K562 (cell line): ENCODE measurements around the gene SYNE2. TPM values are rescaled to one million over a fixed set of nuclear protein-coding genes. Genes with fewer than 3 reads are reported as not detected.

Experiments used
- EP400 ChIP-seq: fragments of 450-650 bp; IDR thresholded peaks from 2 replicates; pipeline ENCODE4 v1.6.1; 2017; ENCODE audit warnings: antibody characterized with exemption, mild to moderate bottlenecking, moderate library complexity
- NCOA1 ChIP-seq: fragments of 450-650 bp; IDR thresholded peaks from 2 replicates; pipeline ENCODE4 v1.6.1; 2016; ENCODE audit warnings: low read depth
- PCBP2 ChIP-seq: fragments of 200-400 bp; formaldehyde crosslinking; IDR thresholded peaks from 2 replicates; pipeline ENCODE4 v1.6.1; 2018; ENCODE audit warnings: low read length, low read depth, mild to moderate bottlenecking, moderate library complexity; ENCODE audit not compliant: poor library complexity, severe bottlenecking
- SNIP1 ChIP-seq: fragments of 450-650 bp; IDR thresholded peaks from 2 replicates; pipeline ENCODE4 v1.7.1; 2017; ENCODE audit warnings: low read depth, mild to moderate bottlenecking
- polyA plus RNA-seq, 8 experiments: library from polyadenylated mRNA; depleted of rRNA in 4 of 8; stranded (reverse) in 5 of 8; unstranded in 3 of 8; fragments of >200 nt; fragmentation: Nextera tagmentation in 2 of 8; fragmentation: Illumina TruSeq in 1 of 8; extraction: Ambion mirVana in 2 of 8; extraction: Trizol in 1 of 8; gene quantifications; 2 replicates each; pipeline versions ENCODE4 v1.2.1 to v1.2.3, GENCODE V29; 2011 to 2014; ENCODE audit warnings: inconsistent platforms in 1 of 8, missing spikeins in 1 of 8
- total RNA-seq, 7 experiments: library from RNA; depleted of rRNA in 6 of 7; stranded (reverse); fragments of >200 nt in 6 of 7; fragmentation: Illumina TruSeq in 2 of 7; extraction: Trizol in 2 of 7; gene quantifications; 2 replicates each; pipeline versions ENCODE4 v1.2.1 to v1.2.3, GENCODE V29; 2011 to 2021; ENCODE audit warnings: low replicate concordance in 1 of 7
- TF ChIP-seq, protein P1 (sequence below): fragments of 450-650 bp; IDR thresholded peaks from 2 replicates; pipeline ENCODE4 v1.6.1; 2017; ENCODE audit warnings: antibody characterized with exemption, mild to moderate bottlenecking
- TF ChIP-seq, protein P2 (sequence below), 3 experiments: IDR thresholded peaks in 2 of 3; conservative IDR thresholded peaks in 1 of 3; 2 replicates each; pipeline ENCODE4 v1.5.1; 2011 to 2012; ENCODE audit warnings: low read length in 3 of 3, mild to moderate bottlenecking in 3 of 3, control low read depth in 2 of 3, improper control_type of control experiment in 1 of 3, inconsistent platforms in 1 of 3, low read depth in 1 of 3, mixed read lengths in 1 of 3, moderate library complexity in 1 of 3; ENCODE audit not compliant: insufficient read depth in 2 of 3

SYNE2 gene
- total and polyA plus RNA-seq, 9 of the 15 experiments (the other 6 are each of a cell fraction or from before 2014, with no cell fraction given) = 0.06 to 0.53 (median 0.11) TPM

- TF ChIP-seq PCBP2 (no peak), EP400 (no peak), SNIP1 (no peak), NCOA1 (no peak)
- TF ChIP-seq, protein P1, sequence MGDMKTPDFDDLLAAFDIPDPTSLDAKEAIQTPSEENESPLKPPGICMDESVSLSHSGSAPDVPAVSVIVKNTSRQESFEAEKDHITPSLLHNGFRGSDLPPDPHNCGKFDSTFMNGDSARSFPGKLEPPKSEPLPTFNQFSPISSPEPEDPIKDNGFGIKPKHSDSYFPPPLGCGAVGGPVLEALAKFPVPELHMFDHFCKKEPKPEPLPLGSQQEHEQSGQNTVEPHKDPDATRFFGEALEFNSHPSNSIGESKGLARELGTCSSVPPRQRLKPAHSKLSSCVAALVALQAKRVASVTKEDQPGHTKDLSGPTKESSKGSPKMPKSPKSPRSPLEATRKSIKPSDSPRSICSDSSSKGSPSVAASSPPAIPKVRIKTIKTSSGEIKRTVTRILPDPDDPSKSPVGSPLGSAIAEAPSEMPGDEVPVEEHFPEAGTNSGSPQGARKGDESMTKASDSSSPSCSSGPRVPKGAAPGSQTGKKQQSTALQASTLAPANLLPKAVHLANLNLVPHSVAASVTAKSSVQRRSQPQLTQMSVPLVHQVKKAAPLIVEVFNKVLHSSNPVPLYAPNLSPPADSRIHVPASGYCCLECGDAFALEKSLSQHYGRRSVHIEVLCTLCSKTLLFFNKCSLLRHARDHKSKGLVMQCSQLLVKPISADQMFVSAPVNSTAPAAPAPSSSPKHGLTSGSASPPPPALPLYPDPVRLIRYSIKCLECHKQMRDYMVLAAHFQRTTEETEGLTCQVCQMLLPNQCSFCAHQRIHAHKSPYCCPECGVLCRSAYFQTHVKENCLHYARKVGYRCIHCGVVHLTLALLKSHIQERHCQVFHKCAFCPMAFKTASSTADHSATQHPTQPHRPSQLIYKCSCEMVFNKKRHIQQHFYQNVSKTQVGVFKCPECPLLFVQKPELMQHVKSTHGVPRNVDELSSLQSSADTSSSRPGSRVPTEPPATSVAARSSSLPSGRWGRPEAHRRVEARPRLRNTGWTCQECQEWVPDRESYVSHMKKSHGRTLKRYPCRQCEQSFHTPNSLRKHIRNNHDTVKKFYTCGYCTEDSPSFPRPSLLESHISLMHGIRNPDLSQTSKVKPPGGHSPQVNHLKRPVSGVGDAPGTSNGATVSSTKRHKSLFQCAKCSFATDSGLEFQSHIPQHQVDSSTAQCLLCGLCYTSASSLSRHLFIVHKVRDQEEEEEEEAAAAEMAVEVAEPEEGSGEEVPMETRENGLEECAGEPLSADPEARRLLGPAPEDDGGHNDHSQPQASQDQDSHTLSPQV = no peak
- TF ChIP-seq, protein P2, sequence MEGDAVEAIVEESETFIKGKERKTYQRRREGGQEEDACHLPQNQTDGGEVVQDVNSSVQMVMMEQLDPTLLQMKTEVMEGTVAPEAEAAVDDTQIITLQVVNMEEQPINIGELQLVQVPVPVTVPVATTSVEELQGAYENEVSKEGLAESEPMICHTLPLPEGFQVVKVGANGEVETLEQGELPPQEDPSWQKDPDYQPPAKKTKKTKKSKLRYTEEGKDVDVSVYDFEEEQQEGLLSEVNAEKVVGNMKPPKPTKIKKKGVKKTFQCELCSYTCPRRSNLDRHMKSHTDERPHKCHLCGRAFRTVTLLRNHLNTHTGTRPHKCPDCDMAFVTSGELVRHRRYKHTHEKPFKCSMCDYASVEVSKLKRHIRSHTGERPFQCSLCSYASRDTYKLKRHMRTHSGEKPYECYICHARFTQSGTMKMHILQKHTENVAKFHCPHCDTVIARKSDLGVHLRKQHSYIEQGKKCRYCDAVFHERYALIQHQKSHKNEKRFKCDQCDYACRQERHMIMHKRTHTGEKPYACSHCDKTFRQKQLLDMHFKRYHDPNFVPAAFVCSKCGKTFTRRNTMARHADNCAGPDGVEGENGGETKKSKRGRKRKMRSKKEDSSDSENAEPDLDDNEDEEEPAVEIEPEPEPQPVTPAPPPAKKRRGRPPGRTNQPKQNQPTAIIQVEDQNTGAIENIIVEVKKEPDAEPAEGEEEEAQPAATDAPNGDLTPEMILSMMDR (IDR thresholded peaks at IDR 0.05 in 2 of 3, conservative IDR thresholded peaks at IDR 0.05 in 1 of 3; ENCODE audit: insufficient read depth in 2 of 3, low read depth in 1 of 3, low read length in 3 of 3) = no peak
Observed at GRCh38 chr14:63910583-63911363, 58.0 kb downstream of the SYNE2 start (continued).
